CD4-positive, alpha-beta T cell treated with Interleukin-10 for 1 hour (primary cell): Measurements from ENCODE around the gene TRDMT1.
A peak's percentile ranks its signal among the peaks of the same experiment; 100 is the strongest.

Experiments used
- DNase-seq: peaks from one replicate; pipeline ENCODE4 v3.0.0-alpha.2; 2020

TRDMT1 gene

GRCh38 chr10:17209302-17209701 is 7.8 kb upstream of the TRDMT1 start:
- no peak for DNase-seq

GRCh38 chr10:17208476-17208875 is 7.0 kb upstream of the TRDMT1 start:
- no peak for DNase-seq

- peak; percentile 81 for DNase-seq
These were observed 4.8 kb upstream of the TRDMT1 start for GRCh38 chr10:17206210-17206709.

- no peak for DNase-seq
These were observed 1.9 kb upstream of the TRDMT1 start for GRCh38 chr10:17203416-17203815.

- DNase-seq, result no peak
These were observed 1.5 kb upstream of the TRDMT1 start for GRCh38 chr10:17202999-17203398.

- no peak for DNase-seq
These were observed 1.0 kb upstream of the TRDMT1 start for GRCh38 chr10:17202506-17202905.

- DNase-seq, result no peak
These were observed 283 bp upstream of the TRDMT1 start for GRCh38 chr10:17201794-17202116.

- no peak for DNase-seq
These were observed 1.2 kb downstream of the TRDMT1 start for GRCh38 chr10:17200001-17200911.

GRCh38 chr10:17199351-17199804 is 2.1 kb downstream of the TRDMT1 start:
- DNase-seq, result no peak

GRCh38 chr10:17196573-17196972 is 4.9 kb downstream of the TRDMT1 start:
- no peak for DNase-seq

- DNase-seq, result no peak
These were observed 5.4 kb downstream of the TRDMT1 start for GRCh38 chr10:17196045-17196444.

GRCh38 chr10:17195083-17195482 is 6.4 kb downstream of the TRDMT1 start:
- no peak for DNase-seq

- no peak for DNase-seq
These were observed 10.9 kb downstream of the TRDMT1 start for GRCh38 chr10:17190602-17191001.

- DNase-seq, result no peak
These were observed 12.8 kb downstream of the TRDMT1 start for GRCh38 chr10:17188644-17189172.

GRCh38 chr10:17185873-17186272 is 15.6 kb downstream of the TRDMT1 start:
- no peak for DNase-seq

GRCh38 chr10:17183110-17183509 is 18.4 kb downstream of the TRDMT1 start:
- no peak for DNase-seq

GRCh38 chr10:17181751-17182150 is 19.7 kb downstream of the TRDMT1 start:
- no peak for DNase-seq

- DNase-seq, result no peak
These were observed 20.4 kb downstream of the TRDMT1 start for GRCh38 chr10:17181110-17181509.

- no peak for DNase-seq
These were observed 22.5 kb downstream of the TRDMT1 start for GRCh38 chr10:17179002-17179401.

- no peak for DNase-seq
These were observed 23.5 kb downstream of the TRDMT1 start for GRCh38 chr10:17178006-17178405.

GRCh38 chr10:17177014-17177413 is 24.5 kb downstream of the TRDMT1 start:
- DNase-seq, result no peak

GRCh38 chr10:17176091-17176490 is 25.4 kb downstream of the TRDMT1 start:
- no peak for DNase-seq

GRCh38 chr10:17175551-17175950 is 25.9 kb downstream of the TRDMT1 start:
- DNase-seq, result peak; percentile 15

GRCh38 chr10:17174626-17175025 is 26.8 kb downstream of the TRDMT1 start:
- no peak for DNase-seq
